ENCODE measurements around the gene ELMOD3. TPM values are rescaled to one million over a fixed set of nuclear protein-coding genes. Genes with fewer than 3 reads are reported as not detected.

The ELMOD3 gene
- total and polyA plus RNA-seq, 9 of the 15 experiments (the other 6 are each of a cell fraction or from before 2014, with no cell fraction given): 2.7 to 18.7 (median 11.6) TPM

DNA sequence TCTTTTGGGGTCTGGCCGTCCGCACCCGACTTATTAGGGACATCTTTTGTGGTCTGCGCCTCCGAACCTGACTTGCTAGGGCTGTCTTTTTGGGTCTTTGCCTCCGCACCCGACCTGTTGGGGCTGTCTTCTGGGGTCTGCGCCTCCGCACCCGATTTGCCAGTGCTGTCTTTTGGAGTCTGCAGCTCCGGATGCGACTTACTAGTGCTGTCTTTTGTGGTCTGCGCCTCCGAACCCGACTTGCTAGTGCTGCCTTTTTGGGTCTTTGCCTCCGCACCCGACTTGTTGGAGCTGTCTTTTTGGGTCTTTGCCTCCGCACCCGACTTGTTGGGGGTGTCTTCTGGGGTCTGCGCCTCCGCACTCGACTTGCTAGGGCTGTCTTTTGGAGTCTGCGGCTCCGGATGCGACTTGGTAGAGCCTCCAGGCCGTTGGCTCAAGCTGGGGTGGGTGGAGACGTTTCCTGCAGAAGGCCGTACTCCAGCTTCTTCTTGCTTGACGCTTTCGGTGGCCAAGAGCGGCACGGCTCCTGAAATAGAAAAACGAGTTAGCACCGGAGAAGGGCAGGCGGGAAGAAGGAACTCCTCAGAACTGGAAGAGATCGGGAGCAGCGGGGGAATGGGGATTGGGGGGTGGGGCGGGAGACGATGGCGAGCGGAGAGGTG is 27.3 kb upstream of the ELMOD3 start:
- CTCF ChIA-PET (ENCODE audit: low intra/inter-chr PET ratio): no interaction called here
- peaks cover 21 to 27% of the 10 kb centered on the region in 2 experiments; a peak in 4 of 5 replicates for H3K4me1 ChIP-seq (replicated peaks in 1 of 2; ENCODE audit: control insufficient read depth in 2 of 2, insufficient read depth in 2 of 2, low read length in 2 of 2)
- peak; percentile 60; the same call in 2 of the 3 replicates for ATAC-seq
- intact Hi-C loops (cut with micrococcal nuclease) (loop anchor here (5.0 kb wide), 3 partner anchors 90 to 290 kb away; partner anchors contain the start of genes SH2D6 and USP39), in situ Hi-C loops (cut with MboI) (no loop called here)
- H3K27me3 ChIP-seq (ENCODE audit: control insufficient read depth in 2 of 2, insufficient read depth in 2 of 2, low read length in 2 of 2): no peaks in the 10 kb centered on the region
- WGBS (ENCODE audit: insufficient coverage, low coverage, missing lambda C conversion rate): under 1% methylated on average over 37 of the region's 41 CpGs
- DNase-seq (ENCODE audit: extremely low read depth in 1 of 4, low spot score in 3 of 4): peak in 2 of 4 experiments; percentile 50 to 58
- TF ChIP-seq MNT (conservative IDR thresholded peaks at IDR 0.05) (no peak), MEF2D (tag; conservative IDR thresholded peaks at IDR 0.05; ENCODE audit: low read depth) (no peak), NFXL1 (CRISPR knock-in tag; IDR thresholded peaks at IDR 0.05) (no peak), HDAC3 (IDR thresholded peaks at IDR 0.05; ENCODE audit: borderline replicate concordance, partially characterized antibody) (no peak), ZBTB17 (CRISPR knock-in tag; IDR thresholded peaks at IDR 0.05) (peak; percentile 86), RNF2 (IDR thresholded peaks at IDR 0.05) (no peak)
- TF ChIP-seq, protein P1, sequence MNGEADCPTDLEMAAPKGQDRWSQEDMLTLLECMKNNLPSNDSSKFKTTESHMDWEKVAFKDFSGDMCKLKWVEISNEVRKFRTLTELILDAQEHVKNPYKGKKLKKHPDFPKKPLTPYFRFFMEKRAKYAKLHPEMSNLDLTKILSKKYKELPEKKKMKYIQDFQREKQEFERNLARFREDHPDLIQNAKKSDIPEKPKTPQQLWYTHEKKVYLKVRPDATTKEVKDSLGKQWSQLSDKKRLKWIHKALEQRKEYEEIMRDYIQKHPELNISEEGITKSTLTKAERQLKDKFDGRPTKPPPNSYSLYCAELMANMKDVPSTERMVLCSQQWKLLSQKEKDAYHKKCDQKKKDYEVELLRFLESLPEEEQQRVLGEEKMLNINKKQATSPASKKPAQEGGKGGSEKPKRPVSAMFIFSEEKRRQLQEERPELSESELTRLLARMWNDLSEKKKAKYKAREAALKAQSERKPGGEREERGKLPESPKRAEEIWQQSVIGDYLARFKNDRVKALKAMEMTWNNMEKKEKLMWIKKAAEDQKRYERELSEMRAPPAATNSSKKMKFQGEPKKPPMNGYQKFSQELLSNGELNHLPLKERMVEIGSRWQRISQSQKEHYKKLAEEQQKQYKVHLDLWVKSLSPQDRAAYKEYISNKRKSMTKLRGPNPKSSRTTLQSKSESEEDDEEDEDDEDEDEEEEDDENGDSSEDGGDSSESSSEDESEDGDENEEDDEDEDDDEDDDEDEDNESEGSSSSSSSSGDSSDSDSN (IDR thresholded peaks at IDR 0.05; ENCODE audit: borderline replicate concordance in 1 of 2, low read depth in 2 of 2, low read length in 2 of 2): 0 out of 4 replicates have a peak, but pooled peaks have one; percentile 20 to 26
- no peak for FAIRE-seq
- H3K36me3 ChIP-seq (ENCODE audit: control insufficient read depth, insufficient read depth, low read length): peaks cover 44% of the 10 kb centered on the region
- H3K9me3 ChIP-seq (replicated peaks; ENCODE audit: control insufficient read depth, insufficient read depth, low read depth, low read length): no peaks in the 10 kb centered on the region
- H3K9ac ChIP-seq (ENCODE audit: insufficient read depth in 1 of 2, low read depth in 2 of 2, low read length in 2 of 2): peak overlapping the region; percentile 93 to 98
- peak overlapping the region; percentile 97 for H3K4me2 ChIP-seq (ENCODE audit: insufficient read depth, low read length)
- H3K9me1 ChIP-seq (ENCODE audit: control insufficient read depth, insufficient read depth, low read length): no peaks in the 10 kb centered on the region
- H3K27ac ChIP-seq (ENCODE audit: extremely low read depth, low read depth, low read length): peak overlapping the region; percentile 97
- peak overlapping the region; percentile 82 for H3K4me3 ChIP-seq
- H3K79me2 ChIP-seq (ENCODE audit: control insufficient read depth, insufficient read depth, low read length): peaks cover 49% of the 10 kb centered on the region
- H2AFZ ChIP-seq (ENCODE audit: low read depth, low read length): peak overlapping the region; percentile 99
- peaks cover 15% of the 10 kb centered on the region for H4K20me1 ChIP-seq (replicated peaks; ENCODE audit: control insufficient read depth, insufficient read depth, low read length)
- BruUV-seq (replicated peaks): TSS peak; percentile 52
- POLR2A ChIA-PET: interaction anchor here (0.5 to 2.6 kb wide), 20 partner anchors 10 to 853 kb away, joined by 3 to 13 read pairs (median 3); partner anchors contain the start of genes C2orf68, ELMOD3 and RETSAT

Data from K562 (cell line).